ENCODE data around the gene KY.

DNA sequence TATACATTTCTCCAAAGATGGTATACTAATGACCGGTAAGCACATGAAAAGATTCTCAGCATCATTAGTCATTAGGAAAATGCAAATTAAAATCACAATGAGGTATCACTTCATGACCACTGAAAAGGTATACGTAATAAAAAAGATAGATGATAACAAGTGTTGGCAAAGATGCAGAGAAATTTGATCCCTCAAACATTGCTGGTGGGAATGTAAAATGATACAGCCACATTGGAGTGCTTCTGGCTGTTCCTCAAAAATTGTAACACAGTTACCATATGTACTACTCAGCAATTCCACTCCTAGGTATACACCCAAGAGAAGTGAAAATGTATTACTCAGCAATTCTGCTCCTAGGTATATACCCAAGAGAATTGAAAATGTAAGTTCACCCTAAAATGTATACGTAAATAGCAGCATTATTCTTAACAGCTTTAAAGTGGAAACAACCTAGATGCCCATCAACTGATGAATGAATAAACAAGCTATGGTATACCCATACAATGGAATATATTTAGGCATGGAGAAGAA, 25.0 kb upstream of the KY start:
- TF ChIP-seq POLR2AphosphoS5 (IDR thresholded peaks at IDR 0.05; ENCODE audit: borderline replicate concordance, low read depth, low read length) = no peak
- no peak for TF ChIP-seq EZH2 (IDR thresholded peaks at IDR 0.05)

Data from SK-N-MC (cell line).